Left cardiac atrium (tissue), 4 donors: ENCODE measurements around the gene PPP1R12B. TPM values are rescaled to one million over a fixed set of nuclear protein-coding genes. Genes with fewer than 3 reads are reported as not detected.

Source experiments
- ATAC-seq, 2 donors: fragments of 200-7000 bp; cut with Tn5 transposase; one replicate each; pipeline ENCODE4 v1.9.1; 2020; ENCODE audit warnings: mild to moderate bottlenecking in 2 of 2, moderate library complexity in 2 of 2
- DNase-seq: peaks from one replicate; pipeline ENCODE4 v3.0.0-alpha.2; 2020
- intact Hi-C, 2 donors: fragments of 100-400 bp; cut with DNase I; formaldehyde crosslinking; loops; one replicate each; pipeline versions ENCODE4 v1.14.1 to v1.15.1; 2022 to 2023
- long read RNA-seq: library from polyadenylated mRNA; unstranded; transcript quantifications from one replicate; pipeline ENCODE4 v2.0.0, GENCODE V29; 2021
- total RNA-seq, 2 donors: library from RNA; stranded (reverse); fragmentation: NEBNext Ultra II Directional; extraction: Animal tissue kit (Norgen Biotek cat#: 25700); gene quantifications; one replicate each; pipeline ENCODE4 v1.2.1, GENCODE V29; 2021
- donor health status: DM: no; HTN: yes; CAD: no.
- donor health status: DM: no; HTN: yes; CAD: no; lungs with severe emphysema.
- donor health status: DM: yes; HTN: yes; CAD: no.
- donor health status: Dilated cardiomyopathy.

PPP1R12B gene, protein sequence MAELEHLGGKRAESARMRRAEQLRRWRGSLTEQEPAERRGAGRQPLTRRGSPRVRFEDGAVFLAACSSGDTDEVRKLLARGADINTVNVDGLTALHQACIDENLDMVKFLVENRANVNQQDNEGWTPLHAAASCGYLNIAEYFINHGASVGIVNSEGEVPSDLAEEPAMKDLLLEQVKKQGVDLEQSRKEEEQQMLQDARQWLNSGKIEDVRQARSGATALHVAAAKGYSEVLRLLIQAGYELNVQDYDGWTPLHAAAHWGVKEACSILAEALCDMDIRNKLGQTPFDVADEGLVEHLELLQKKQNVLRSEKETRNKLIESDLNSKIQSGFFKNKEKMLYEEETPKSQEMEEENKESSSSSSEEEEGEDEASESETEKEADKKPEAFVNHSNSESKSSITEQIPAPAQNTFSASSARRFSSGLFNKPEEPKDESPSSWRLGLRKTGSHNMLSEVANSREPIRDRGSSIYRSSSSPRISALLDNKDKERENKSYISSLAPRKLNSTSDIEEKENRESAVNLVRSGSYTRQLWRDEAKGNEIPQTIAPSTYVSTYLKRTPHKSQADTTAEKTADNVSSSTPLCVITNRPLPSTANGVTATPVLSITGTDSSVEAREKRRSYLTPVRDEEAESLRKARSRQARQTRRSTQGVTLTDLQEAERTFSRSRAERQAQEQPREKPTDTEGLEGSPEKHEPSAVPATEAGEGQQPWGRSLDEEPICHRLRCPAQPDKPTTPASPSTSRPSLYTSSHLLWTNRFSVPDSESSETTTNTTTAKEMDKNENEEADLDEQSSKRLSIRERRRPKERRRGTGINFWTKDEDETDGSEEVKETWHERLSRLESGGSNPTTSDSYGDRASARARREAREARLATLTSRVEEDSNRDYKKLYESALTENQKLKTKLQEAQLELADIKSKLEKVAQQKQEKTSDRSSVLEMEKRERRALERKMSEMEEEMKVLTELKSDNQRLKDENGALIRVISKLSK
- total RNA-seq, result 100 to 1,000 TPM; 416 to 465 TPM
- long read RNA-seq, partial matches to known transcripts, result 92 of 256 reads
- long read RNA-seq, other reads (novel, unspliced or antisense), result 159 of 256 reads

DNA sequence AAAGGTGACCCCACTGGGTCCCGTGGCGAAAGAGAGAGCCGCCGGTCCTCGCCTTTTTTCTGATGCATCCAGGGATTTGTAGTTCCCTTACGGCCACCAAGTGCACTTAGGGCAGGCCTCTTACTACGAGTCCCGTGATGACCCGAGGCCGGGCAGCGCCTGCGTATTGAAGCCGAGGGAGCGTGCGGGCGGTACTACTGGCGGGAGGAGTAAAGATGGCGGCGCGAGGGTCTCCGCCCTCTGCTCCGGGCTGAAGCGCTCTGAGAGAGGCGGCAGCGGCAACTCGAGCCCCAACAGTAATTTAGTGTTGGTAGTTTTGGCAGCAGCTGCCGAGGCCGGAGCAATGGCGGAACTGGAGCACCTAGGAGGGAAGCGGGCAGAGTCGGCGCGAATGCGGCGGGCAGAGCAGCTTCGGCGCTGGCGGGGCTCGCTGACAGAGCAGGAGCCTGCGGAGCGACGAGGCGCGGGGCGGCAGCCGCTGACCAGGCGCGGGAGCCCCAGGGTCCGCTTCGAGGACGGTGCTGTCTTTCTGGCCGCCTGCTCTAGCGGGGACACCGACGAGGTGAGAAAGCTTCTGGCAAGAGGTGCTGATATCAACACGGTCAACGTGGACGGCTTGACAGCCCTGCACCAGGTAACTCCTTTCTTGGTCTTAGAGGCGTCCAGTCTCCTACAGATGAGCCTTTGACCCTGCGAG lies at the start of gene PPP1R12B:
Gene PPP1R12B (plus strand): TSS at position 191 of the 697 bp plus-strand sequence. CDS start 153 bp downstream, at position 344.
- peak; percentile 98 for DNase-seq
- intact Hi-C loops, result no loop called here
- ATAC-seq, result peak; percentile 99

DNA sequence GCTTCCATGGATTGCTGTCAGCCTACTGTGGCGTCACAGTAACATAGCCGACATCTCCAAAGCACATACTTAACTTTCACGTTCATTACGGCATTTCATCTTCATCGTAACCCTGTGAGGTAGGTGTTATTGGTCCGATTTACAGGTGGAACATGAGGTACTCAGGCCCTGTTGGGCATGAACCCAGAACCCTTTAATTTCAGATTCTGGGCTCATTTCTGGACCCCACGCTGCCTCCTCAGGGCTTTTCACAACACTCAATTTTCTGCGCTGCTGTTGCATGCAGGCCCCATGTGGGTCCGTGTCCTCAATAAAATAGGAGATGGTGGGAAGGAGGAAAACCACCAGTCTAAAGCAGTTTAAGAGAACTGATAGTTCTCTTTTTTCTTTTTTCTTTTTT lies 46.3 kb upstream of the PPP1R12B start:
- DNase-seq (no peak), ATAC-seq (no peak)

DNA sequence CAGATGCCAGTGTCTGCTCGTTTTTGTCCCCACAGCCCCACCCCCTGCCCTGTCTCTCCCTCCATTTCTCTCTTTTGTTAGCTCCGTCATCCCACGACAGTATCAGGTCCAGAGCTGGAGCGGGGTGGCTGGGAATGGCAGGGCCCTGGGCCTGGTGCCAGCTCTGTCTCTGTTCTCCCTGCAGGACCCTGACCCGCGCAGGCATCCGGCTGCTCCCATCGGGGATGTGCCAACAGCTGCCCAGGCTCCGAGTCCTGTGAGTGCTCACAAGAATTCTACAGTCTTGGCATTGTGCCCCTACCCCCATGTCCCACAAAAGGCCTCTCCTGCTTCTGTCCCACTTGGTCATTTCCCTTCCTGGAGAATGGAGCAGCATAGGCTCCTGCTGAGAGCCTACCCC lies 44.1 kb upstream of the PPP1R12B start:
- intact Hi-C loops, result no loop called here
- DNase-seq (peak; percentile 36), ATAC-seq (peak; percentile 76 to 86)

More for the DNA sequence above, 46.3 kb upstream of the PPP1R12B start:
- intact Hi-C loops, result no loop called here

DNA sequence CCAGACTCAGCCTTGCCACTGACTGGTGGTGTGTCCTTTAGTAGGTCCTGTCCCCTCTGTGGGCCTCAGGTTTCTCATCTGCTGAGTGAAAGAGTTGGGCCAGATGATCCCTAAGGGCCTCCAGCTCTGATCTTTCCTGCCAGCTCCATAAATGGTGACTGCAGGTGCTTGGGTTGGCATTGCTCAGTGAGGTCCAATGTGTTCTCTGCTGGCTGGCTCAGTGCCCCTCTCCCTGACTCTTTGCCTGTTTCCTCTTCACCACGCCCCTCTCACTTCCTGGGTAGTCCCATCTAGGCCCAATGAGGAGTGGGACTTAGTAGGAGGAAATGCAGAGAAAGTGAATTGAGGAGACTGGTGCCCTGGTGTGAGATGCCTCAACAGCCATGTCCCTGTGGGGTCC lies 43.3 kb upstream of the PPP1R12B start:
- peak; percentile 46 to 58 for ATAC-seq
- DNase-seq, result no peak
- intact Hi-C loops, result no loop called here

DNA sequence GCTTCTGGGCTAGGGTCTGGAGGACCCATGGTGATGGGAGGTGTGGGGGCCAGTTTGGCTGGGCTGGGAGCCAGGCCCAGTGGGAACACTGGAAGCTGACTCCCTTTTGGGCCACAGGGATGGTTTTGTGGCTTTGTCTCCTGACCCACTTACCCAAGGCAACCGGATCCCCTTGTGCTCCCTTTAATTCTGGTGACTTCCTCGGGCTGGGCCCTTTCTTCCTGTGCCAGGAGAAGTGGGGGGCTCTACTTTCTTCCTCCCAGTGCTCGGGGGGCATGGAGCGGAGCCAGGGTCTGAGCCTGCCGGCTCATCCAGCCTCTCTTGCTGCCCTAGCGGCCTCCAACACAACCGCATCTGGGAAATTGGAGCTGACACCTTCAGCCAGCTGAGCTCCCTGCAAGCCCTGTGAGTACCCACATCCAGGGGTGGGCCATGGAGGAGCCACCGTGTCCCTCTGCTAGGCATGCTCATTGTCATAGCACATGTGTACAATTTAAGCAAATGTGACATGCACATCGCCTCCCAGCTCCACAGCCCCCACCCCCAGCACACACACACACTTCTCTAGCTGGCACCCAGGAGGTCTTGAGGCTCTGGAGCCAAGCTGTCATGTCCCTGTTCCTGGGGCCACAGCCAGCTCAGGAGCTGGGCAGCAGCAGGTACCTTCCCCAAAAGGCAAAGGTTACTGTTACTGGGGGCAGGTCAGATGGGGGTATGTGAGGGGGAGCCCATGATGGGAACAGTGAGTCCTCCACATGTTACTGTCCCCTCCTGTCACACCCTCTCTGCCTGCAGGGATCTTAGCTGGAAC lies 41.8 kb upstream of the PPP1R12B start:
- no peak for DNase-seq
- ATAC-seq, result peak in 1 of 2 donors; percentile 53
- intact Hi-C loops, result no loop called here

DNA sequence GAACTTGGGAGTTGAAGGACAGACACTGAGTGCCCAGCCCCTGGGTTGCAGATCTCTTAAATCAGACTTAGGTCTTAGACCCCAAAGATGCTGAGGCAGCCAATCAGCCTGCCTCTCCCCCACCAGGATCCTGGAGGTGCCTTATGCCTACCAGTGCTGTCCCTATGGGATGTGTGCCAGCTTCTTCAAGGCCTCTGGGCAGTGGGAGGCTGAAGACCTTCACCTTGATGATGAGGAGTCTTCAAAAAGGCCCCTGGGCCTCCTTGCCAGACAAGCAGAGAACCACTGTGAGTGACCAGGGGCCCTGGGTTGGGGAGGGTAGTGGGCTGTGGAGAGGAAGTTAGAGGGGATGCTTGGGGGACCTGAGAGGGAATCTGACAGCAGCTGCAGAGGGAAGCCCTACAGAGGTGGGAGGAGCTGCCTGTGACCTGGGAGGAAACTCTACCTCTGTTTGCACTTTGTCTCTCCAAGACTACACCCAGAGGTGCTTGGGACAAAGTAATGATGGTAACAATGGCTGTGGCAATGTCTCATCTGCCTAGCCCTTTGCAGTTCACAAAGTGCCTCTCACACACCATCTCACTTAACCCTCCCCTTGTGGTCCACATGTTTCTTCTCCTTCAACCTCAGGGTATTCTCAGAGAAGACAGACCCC lies 38.3 kb upstream of the PPP1R12B start:
- no peak for DNase-seq
- no peak for ATAC-seq
- intact Hi-C loops, result loop anchor here (5.0 to 10.0 kb wide), 2 partner anchors 103 to 415 kb away; no protein-coding TSS in a partner anchor

DNA sequence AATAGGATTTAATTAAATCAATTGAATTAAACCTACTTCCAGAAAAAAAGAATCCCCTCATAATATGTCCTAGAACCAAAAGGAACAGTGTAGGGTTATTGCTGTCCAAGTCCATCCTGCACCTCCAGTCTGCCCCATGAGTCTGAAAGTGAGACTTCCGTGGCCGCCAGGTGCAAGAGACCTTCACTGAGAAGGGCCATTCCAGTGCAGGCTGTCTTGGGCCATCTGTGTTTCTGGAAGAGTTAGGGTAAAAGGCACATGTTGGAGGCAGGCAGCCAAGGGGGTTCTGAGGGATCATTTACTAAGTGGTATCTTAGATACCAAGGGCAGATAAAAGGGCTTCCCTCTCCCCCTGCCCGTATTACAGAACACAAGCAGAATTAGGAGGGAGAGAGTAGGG lies 37.8 kb upstream of the PPP1R12B start:
- intact Hi-C loops, result loop anchor here (5.0 to 10.0 kb wide), 2 partner anchors 103 to 414 kb away; no protein-coding TSS in a partner anchor

DNA sequence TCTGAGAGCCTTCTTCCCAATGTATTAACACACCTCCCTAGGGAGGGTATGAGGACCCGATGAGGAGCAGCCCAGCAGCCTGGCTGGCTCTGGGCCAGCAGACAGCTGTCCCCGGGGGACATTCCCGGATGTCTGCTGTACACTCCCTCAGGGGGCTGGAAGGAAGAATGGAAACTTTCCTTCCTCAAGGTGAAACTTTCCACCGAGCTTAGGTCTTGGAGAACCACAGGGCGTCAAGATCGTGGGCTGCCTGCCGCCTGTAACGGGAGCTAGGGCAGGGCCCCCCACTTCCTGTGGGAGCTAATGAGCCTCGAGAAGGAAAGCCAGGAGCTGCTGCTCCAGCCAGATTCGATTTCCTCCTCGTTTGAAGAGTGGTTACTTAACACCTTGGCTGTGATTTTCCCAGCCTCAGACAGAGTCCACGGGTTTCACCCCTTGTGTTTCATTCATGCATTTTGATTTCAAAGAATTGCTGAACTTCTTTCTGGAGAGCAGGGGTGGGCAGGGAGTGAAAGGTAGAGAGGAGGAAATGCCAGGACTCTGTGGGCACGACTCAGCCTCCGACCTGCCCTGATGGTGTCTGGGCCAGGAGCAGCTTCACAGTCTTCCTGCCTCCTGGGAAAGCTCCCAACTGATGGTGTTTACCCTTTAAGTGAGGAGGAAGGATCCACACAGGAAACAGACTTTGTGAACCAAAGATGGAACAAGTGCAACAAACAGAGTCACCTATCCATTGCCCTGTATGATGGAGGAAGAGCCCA lies 36.4 kb upstream of the PPP1R12B start:
- intact Hi-C loops, result loop anchor here (5.0 to 10.0 kb wide), 2 partner anchors 105 to 413 kb away; no protein-coding TSS in a partner anchor
- ATAC-seq (no peak), DNase-seq (no peak)

More for the DNA sequence above, 37.8 kb upstream of the PPP1R12B start:
- no peak for ATAC-seq
- DNase-seq, result no peak

DNA sequence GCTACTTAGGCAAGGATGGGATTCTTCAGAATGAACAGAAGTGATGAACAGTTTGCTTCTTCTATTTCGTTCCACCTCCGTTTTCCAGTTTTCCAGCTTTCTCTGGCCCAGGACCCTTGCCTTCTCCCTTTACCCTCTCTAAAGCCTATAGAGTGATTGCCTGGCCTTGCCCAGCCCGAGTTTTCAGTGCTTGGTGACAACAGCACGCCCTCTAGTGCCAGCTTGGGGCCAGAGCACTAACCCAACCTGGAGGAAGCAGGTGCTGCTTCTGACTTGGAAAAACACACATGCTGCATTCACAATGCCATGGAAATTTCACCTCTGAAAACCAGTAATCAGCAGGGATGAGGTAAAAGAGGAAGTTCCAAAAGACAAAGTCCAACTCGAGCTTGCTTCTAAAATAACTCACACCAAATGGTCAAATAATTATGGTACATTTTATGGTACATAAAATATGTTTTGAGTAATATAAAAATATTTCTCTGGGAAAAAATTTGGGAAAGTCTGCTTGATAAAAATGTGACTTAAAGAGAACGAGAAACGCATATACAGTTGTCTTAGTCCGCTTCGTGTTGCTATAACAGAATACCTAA lies 32.8 kb upstream of the PPP1R12B start:
- ATAC-seq (peak; percentile 80 to 83), DNase-seq (peak; percentile 73)
- intact Hi-C loops, result loop anchor here (2.0 to 10.0 kb wide), 4 partner anchors 38 to 409 kb away; partner anchors contain the start of gene LGR6 (in 1 of the 2)

DNA sequence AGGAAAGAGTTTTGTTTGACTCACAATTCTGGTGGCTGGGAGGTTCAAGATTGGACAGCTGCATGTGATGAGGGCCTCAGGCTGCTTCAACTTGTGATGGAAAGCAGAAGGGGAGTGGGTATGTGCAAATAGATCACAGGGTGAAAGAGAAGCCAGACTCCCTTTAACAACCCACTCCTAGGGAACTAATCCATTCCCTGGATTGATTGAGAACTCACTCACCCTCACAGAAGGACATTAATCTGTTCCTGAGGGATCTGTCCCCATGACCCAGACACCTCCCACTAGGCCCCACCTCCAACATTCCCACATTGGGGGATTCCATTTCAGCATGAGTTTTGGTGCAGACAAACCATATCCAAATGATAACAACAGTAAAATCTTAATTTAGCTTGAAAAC lies 32.3 kb upstream of the PPP1R12B start:
- intact Hi-C loops, result loop anchor here in 1 of 2 donors (5.0 to 10.0 kb wide), 3 partner anchors 39 to 409 kb away; partner anchors contain the start of gene LGR6
- DNase-seq, result no peak
- no peak for ATAC-seq

DNA sequence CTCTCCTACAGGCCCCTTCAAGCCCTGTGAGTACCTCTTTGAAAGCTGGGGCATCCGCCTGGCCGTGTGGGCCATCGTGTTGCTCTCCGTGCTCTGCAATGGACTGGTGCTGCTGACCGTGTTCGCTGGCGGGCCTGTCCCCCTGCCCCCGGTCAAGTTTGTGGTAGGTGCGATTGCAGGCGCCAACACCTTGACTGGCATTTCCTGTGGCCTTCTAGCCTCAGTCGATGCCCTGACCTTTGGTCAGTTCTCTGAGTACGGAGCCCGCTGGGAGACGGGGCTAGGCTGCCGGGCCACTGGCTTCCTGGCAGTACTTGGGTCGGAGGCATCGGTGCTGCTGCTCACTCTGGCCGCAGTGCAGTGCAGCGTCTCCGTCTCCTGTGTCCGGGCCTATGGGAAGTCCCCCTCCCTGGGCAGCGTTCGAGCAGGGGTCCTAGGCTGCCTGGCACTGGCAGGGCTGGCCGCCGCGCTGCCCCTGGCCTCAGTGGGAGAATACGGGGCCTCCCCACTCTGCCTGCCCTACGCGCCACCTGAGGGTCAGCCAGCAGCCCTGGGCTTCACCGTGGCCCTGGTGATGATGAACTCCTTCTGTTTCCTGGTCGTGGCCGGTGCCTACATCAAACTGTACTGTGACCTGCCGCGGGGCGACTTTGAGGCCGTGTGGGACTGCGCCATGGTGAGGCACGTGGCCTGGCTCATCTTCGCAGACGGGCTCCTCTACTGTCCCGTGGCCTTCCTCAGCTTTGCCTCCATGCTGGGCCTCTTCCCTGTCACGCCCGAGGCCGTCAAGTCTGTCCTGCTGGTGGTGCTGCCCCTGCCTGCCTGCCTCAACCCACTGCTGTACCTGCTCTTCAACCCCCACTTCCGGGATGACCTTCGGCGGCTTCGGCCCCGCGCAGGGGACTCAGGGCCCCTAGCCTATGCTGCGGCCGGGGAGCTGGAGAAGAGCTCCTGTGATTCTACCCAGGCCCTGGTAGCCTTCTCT lies 30.3 kb upstream of the PPP1R12B start:
- ATAC-seq, result no peak
- no peak for DNase-seq
- intact Hi-C loops, result loop anchor here in 1 of 2 donors (5.0 to 10.0 kb wide), 3 partner anchors 41 to 407 kb away; partner anchors contain the start of gene LGR6

DNA sequence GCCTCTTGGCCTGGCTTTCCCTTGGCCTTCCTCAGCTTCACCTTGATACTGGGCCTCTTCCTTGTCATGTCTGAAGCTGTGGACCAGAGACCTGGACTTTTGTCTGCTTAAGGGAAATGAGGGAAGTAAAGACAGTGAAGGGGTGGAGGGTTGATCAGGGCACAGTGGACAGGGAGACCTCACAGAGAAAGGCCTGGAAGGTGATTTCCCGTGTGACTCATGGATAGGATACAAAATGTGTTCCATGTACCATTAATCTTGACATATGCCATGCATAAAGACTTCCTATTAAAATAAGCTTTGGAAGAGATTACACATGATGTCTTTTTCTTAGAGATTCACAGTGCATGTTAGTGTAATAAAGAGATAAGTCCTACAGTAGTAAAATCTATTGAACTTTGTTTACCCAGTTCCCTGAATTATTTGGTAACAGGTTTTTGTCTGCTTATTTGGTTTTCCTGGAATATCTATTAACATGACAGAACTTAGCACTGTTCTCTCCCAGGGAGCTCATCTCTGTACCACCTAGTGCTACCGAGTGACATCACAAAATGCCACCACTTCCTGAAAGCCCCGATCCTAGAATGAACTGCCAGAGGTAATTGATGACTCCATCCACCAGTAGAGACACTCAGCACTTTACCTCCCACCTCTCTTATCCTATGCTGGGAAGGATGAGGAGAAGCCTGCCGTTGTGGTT lies 29.0 kb upstream of the PPP1R12B start:
- intact Hi-C loops, result loop anchor here (5.0 to 10.0 kb wide), 4 partner anchors 42 to 405 kb away; partner anchors contain the start of gene LGR6 (in 1 of the 2)
- ATAC-seq, result no peak
- DNase-seq, result no peak

DNA sequence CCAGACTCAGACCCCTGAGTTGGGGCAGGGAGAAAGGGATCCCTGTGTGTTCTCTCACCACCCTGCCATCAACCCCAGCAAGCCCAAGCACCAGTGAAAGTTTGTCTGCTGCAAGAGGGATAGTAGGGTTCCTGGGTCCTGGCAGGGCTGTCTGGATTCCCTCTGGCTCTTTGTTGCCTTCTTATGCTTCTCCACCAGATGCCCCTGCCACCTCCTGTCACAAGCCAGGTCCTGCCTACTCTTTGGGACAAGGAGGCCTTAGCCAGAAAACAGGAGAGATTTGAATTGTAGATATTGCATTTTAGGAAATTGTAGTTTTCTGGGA lies 28.5 kb upstream of the PPP1R12B start:
- no peak for DNase-seq
- intact Hi-C loops, result loop anchor here in 1 of 2 donors (10.0 kb wide), 1 partner anchor 385 kb away; no protein-coding TSS in a partner anchor
- no peak for ATAC-seq

DNA sequence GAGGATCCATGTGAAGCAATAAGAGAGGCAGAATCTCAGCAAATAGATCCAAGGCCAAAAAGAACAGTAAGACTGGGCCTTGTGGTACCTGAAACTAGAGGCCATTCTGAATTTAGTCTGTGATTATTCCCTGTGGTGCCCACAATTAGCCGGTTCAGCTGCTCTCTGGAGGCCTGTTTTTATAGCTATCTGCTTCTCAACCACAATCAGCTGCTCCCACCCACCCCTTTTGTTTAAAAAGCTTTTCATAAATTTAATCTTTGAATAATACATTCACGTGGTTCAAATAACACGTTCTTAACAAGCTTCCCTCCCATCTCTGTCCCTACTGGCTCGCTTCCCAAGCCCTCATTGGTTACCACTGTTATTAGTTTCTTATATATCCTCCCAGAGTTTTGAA lies 24.8 kb upstream of the PPP1R12B start:
- intact Hi-C loops, result loop anchor here in 1 of 2 donors (10.0 kb wide), 1 partner anchor 381 kb away; no protein-coding TSS in a partner anchor
- ATAC-seq, result no peak

More for the DNA sequence above, 24.8 kb upstream of the PPP1R12B start:
- no peak for DNase-seq
